HG02885 (cell line): ENCODE data around the gene HIVEP3.

Experiments
- ATAC-seq: cut with Tn5 transposase; IDR thresholded peaks from one replicate; pipeline ENCODE4 v1.9.1; 2021; ENCODE audit warnings: mild to moderate bottlenecking; ENCODE audit not compliant: unreplicated experiment, poor library complexity

The HIVEP3 gene

GRCh38 chr1:41518471-41518870 lies 400.3 kb downstream of the HIVEP3 start:
- no peak for ATAC-seq

- ATAC-seq, result no peak
These were observed 401.7 kb downstream of the HIVEP3 start for GRCh38 chr1:41517062-41517438.

DNA sequence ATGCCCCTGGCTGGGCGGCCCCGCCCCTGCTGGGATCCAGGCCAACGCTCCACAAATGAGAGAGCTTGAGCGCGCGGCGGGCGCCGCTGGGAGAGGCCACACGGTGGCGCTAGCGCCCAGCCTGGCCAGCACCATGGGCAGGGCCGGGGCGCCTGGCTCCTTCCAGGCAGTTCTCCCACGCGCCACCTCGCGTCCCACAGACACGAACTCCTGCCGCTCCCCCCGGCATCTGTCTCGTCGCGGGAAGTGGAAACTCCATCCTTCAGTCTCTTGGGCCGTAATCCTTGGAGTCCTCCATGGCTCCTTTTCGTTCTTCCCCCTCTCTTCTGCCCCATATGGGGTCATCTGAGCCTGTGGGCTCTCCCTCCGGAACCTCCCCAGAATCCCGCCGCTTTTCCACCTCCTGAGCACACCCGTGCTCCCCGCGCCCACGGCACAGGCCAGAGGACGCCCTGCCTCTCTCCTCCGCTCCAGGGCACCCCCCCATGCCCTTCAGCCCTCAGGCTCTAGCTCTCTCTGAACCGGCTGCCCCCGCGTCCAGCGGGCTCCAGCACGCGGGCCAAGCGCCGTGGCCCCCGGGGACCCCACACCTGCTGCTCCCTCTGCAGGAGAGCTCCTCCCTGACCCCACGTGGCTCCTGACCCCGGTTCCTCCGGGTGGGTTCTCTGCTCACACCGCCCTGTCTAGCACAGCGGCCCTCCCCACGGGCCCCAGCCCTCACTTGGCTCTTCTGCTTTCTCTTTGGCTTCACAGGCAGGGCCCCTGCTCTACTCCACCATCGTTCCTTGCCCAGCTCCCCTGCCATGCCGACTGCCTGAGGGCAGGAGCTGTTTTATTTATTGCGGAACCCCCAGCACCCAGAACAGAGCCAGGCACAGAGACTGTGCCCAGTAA lies 402.3 kb downstream of the HIVEP3 start:
- ATAC-seq, result peak; percentile 83

GRCh38 chr1:41515778-41516167 lies 402.9 kb downstream of the HIVEP3 start:
- no peak for ATAC-seq

GRCh38 chr1:41515131-41515678 lies 403.5 kb downstream of the HIVEP3 start:
- ATAC-seq, result no peak

DNA sequence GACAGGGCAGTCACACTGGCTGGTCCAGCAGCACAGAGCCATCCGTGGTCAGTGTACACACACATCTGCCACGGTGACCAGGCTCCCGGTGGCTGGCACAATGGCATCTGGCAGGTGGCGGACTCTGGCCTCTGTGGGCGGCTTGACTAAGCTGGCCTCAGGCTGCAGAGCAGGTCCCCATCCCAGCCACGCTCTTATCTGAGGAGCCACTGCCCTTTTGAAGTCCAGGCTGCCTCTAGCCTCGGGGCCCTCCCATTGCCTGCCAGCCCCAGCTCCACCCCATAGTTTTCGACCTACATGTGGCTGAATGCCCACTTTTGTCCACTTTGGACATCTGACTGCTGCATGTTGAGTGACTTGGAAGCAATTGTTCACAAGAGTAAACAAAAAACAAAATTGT lies 404.3 kb downstream of the HIVEP3 start:
- no peak for ATAC-seq

- no peak for ATAC-seq
These were observed 405.4 kb downstream of the HIVEP3 start for GRCh38 chr1:41513383-41513735.

GRCh38 chr1:41512701-41513382 lies 405.9 kb downstream of the HIVEP3 start:
- ATAC-seq, result no peak

DNA sequence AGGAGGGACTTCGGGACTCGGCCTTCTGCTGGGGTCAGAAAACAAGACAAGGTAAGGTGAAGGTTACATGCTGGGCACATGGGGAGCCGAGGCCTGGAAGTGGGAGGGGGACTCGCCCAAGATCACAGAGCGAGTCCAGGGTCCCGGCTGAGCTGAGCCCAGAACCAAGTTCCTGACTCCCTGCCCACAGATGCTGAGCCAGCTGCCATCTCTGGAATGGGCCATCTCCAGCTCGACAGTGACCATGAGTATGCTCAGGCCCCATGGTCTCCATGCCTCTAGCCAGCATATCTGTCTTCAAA lies 407.5 kb downstream of the HIVEP3 start:
- ATAC-seq, result no peak

GRCh38 chr1:41510531-41511238 lies 408.0 kb downstream of the HIVEP3 start:
- ATAC-seq, result no peak

- no peak for ATAC-seq
These were observed 409.5 kb downstream of the HIVEP3 start for GRCh38 chr1:41509270-41509671.

DNA sequence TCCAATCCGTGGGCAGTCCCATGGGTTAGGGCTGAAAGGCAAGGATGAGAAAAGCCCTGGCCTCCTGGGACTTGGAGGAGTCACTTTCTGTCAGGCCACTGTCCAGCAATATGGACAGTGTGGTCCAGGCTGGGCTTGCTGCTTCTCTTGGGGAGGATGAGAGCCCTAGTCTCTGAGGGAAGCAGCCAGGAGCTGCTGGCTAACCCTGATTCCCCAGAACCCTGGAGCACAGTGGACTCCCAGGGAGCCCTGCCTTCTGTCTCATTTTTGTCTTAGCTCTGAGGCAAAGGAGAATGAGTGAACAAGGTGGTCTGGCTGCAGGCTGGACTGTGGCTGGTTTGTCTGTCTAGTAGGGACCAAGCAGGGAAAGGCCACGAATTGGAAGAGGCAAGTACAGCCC lies 410.4 kb downstream of the HIVEP3 start:
- ATAC-seq, result no peak

- ATAC-seq, result no peak
These were observed 410.9 kb downstream of the HIVEP3 start for GRCh38 chr1:41507836-41508235.

GRCh38 chr1:41507110-41507720 lies 411.5 kb downstream of the HIVEP3 start:
- no peak for ATAC-seq

- no peak for ATAC-seq
These were observed 414.3 kb downstream of the HIVEP3 start for GRCh38 chr1:41504114-41505035.

DNA sequence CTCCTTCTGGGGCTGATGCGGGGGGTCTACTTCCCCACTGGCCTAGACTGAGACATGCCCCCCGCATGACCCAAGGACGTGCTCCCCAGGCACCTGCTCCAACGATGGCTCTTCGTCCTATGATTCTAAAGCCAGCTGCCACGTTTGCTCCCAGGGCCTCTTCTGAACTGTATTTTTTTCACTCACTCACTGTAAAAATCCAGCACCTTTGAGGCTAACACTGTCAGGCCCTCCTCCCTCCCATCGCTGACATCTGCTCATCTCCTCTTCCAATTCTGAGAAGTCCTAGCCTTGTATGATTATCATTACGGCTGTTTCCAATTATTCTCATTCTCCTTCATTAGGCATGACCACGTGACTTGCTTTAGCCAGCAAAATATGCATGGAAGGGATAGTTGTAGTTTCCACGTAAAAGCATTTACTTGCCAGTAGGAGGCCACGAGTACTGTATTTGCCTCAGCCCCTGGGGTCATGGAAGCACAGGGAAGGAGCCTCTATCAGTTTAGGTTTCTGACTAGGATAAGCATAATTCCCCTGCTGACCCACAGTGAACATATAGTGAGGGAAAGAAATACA lies 415.1 kb downstream of the HIVEP3 start:
- ATAC-seq, result no peak

DNA sequence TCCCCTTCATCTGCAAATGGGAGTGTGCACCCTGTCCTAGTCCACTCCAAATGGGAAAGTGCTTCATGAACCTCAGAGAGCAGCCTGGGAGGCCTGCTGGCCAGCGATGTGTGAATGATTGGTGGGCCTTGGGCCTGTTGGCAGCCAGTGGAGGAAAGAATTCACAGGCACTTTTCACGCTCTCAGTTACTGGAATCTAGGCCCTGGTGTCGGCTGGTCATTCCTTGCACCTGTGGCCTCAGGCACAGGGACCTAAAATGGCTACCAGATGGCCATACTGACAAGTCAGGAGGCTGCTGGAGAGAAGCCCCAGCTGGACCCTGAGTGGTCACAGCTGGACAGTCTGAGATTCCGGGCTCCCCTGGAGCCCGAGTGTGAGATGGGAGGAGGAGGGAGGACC lies 415.8 kb downstream of the HIVEP3 start:
- ATAC-seq, result no peak

DNA sequence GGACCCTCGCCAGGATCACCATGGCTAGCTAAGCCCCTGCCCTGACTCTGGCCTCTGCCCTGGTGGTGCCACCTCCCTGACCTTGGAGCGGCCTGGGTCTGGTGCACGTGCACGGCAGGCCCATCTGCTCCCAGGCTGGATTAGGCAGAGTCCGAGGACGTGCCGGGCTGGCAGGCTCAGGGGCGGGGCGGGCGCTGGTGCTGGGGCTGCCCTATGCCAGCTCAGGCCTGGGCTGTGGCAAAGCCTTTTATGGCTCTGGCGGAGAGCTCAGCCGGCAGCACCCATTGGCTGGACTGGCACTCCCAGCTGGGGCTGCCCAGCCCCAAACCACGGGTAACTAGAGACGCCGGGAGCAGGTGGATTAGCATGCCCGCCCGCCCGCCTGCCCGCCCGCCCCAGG lies 417.1 kb downstream of the HIVEP3 start:
- no peak for ATAC-seq

DNA sequence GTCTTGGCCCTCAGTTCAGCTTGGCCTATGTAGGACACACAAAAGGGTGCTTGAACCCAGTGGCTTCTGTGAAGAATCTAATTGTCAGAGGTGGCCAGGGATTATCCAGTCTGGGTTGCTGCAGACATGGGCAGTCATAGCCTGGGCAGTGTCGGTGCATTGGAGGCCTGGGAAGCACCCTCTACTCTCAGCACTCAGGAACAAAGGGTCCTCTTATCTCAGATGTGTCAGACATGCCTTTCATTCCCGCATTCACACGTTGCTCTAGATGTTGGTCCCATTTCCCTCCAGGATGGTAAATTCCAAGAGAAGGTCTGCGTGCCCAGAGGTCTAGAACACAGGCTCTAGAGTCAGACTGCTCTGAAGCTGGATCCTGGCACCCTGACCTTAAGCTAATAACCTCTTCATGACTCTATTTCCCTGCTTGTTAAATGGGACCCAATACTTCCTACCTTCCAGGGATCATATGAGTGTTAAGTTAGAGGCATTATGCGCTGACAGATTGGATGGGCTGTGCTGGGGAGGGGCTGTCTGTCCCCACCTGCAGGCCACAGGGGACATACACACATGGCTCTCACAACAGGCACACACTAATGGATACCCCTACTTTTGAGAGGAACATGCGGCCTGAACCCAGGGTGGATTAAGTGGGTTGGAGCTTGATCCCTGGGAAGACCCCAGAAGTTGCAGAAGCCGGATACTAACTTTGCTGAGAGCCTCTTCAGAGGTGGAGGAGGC lies 417.8 kb downstream of the HIVEP3 start:
- no peak for ATAC-seq
